ENCODE measurements around the gene OR56A5. TPM values are rescaled to one million over a fixed set of nuclear protein-coding genes. Genes with fewer than 3 reads are reported as not detected.

Gene OR56A5
- total RNA-seq, 2 experiments from 2014 or later = not detected

DNA sequence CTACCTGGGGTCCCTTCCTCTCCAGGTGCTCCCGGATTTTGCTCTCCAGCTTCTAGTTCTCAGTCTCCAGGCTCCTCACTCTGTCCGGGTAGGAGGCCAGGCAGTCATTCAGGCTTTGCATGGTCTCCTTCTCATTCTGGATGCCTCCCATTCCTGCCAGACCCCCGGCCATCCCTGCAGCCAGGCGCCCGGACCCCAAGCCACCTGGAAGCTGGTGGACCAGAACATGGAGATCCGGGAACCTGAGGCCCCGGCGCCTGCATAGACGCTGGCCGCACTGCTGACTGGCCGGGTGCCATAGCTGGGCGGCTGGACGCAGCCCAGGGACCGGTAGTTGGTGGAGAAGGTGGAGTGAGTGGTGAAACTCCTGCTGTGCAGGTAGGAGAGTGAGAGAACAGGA, 26.5 kb upstream of the OR56A5 start:
- H3K4me1 Mint-ChIP-seq (ENCODE audit: low read depth) = no peaks in the 10 kb centered on the region
- Histone ChIP-seq H3K4me3 (ENCODE audit: low read length) (no peak overlapping the region), H3K27me3 (ENCODE audit: control insufficient read depth in 1 of 2, insufficient read depth in 2 of 2, low read length in 2 of 2) (peaks cover 0 to 3% of the 10 kb centered on the region in 2 experiments), H3K4me1 (ENCODE audit: insufficient read depth, low read length) (no peaks in the 10 kb centered on the region), H3K27ac (ENCODE audit: low read depth in 1 of 2, low read length in 2 of 2) (no peak overlapping the region), H3K9me3 (ENCODE audit: control insufficient read depth in 1 of 2, insufficient read depth in 1 of 2, low read length in 2 of 2) (no peaks in the 10 kb centered on the region), H3K36me3 (ENCODE audit: insufficient read depth, low read length) (no peaks in the 10 kb centered on the region)
- ChIA-PET CTCF (no interaction called here), POLR2A (no interaction called here)
- H3K27ac Mint-ChIP-seq = no peak overlapping the region
- H3K27me3 Mint-ChIP-seq = peaks cover 13% of the 10 kb centered on the region
- intact Hi-C loops (cut with DNase I, micrococcal nuclease) = no loop called here
- H3K4me3 Mint-ChIP-seq = no peak overlapping the region
- no peaks in the 10 kb centered on the region for H3K36me3 Mint-ChIP-seq (ENCODE audit: low read depth)
- TF ChIP-seq CTCF (IDR thresholded peaks at IDR 0.05) = no peak
- no peak for DNase-seq
- H3K9me3 Mint-ChIP-seq = no peaks in the 10 kb centered on the region
- ATAC-seq (ENCODE audit: poor library complexity) = no peak

DNA sequence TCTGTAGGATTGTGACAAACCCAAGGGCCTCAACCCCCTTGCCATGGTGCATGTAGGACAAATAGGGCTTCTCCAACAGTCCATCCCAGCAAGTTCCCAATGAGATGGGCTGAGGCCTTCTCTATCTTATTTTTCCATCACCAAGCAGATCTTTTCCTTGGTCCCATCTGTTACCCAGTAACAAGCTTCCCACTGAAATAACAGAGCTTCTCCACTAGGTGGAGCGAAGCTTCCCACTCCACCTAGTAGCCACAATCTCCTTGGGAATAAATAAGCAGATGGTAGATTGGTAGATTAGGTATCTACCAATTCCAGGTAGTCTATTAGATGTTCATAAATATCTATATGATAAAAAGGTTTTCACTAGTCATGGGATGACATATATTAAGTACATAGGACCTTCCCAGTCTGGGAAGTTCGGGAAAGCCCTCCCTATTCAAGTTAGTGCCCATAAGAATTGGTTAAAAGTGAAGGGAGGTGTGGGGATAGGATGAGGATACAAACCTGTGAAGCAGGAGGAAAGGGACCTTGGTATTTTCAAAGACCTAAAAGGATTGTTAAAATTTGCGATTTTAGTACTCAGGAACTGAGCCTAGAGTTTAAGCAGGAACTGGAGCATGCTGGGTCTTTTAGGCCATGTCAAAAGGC, 24.4 kb upstream of the OR56A5 start:
- Histone ChIP-seq H3K4me1 (ENCODE audit: insufficient read depth, low read length) (no peaks in the 10 kb centered on the region), H3K36me3 (ENCODE audit: insufficient read depth, low read length) (no peaks in the 10 kb centered on the region), H3K9me3 (ENCODE audit: control insufficient read depth in 1 of 2, insufficient read depth in 1 of 2, low read length in 2 of 2) (no peaks in the 10 kb centered on the region), H3K27me3 (ENCODE audit: control insufficient read depth in 1 of 2, insufficient read depth in 2 of 2, low read length in 2 of 2) (peaks cover 0 to 3% of the 10 kb centered on the region in 2 experiments), H3K4me3 (ENCODE audit: low read length) (no peak overlapping the region), H3K27ac (ENCODE audit: low read depth in 1 of 2, low read length in 2 of 2) (no peak overlapping the region)
- Mint-ChIP-seq H3K27me3 (peaks cover 13% of the 10 kb centered on the region), H3K4me1 (ENCODE audit: low read depth) (no peaks in the 10 kb centered on the region), H3K9me3 (no peaks in the 10 kb centered on the region), H3K4me3 (no peak overlapping the region), H3K27ac (no peak overlapping the region), H3K36me3 (ENCODE audit: low read depth) (no peaks in the 10 kb centered on the region)
- ChIA-PET POLR2A (no interaction called here), CTCF (no interaction called here)
- peak in 1 of 14 experiments; percentile 4 for DNase-seq
- no peak for ATAC-seq (ENCODE audit: poor library complexity)
- TF ChIP-seq CTCF (IDR thresholded peaks at IDR 0.05) = no peak
- intact Hi-C loops (cut with DNase I, micrococcal nuclease) = no loop called here

DNA sequence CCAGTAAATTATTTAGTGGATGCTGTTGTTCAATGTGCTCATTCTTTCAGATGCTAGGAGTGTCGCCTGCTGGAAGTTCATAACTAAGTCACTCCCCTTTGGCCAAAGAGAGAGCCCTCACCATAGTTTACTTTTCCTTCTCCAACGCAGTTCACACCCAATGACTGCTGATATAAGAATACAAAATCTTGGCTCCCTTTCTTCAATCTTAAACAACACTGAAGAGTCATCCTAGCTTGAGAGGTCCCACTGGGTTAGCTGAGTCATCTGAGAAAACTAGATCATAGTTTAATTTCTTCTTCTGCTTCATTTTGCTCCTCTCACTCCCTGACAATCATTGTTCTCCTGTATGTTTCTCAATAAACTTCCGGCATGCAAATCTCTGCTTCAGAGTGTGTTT, 23.9 kb upstream of the OR56A5 start:
- no peaks in the 10 kb centered on the region for H3K9me3 Mint-ChIP-seq
- intact Hi-C loops (cut with DNase I, micrococcal nuclease) = no loop called here
- ATAC-seq (ENCODE audit: poor library complexity) = no peak
- peaks cover 13% of the 10 kb centered on the region for H3K27me3 Mint-ChIP-seq
- ChIA-PET CTCF (no interaction called here), POLR2A (no interaction called here)
- Histone ChIP-seq H3K27me3 (ENCODE audit: control insufficient read depth in 1 of 2, insufficient read depth in 2 of 2, low read length in 2 of 2) (peaks cover 0 to 3% of the 10 kb centered on the region in 2 experiments), H3K27ac (ENCODE audit: low read depth in 1 of 2, low read length in 2 of 2) (no peak overlapping the region), H3K9me3 (ENCODE audit: control insufficient read depth in 1 of 2, insufficient read depth in 1 of 2, low read length in 2 of 2) (no peaks in the 10 kb centered on the region), H3K4me1 (ENCODE audit: insufficient read depth, low read length) (no peaks in the 10 kb centered on the region), H3K36me3 (ENCODE audit: insufficient read depth, low read length) (no peaks in the 10 kb centered on the region), H3K4me3 (ENCODE audit: low read length) (no peak overlapping the region)
- H3K36me3 Mint-ChIP-seq (ENCODE audit: low read depth) = no peaks in the 10 kb centered on the region
- TF ChIP-seq CTCF (IDR thresholded peaks at IDR 0.05) = no peak
- DNase-seq = no peak
- no peaks in the 10 kb centered on the region for H3K4me1 Mint-ChIP-seq (ENCODE audit: low read depth)
- no peak overlapping the region for H3K27ac Mint-ChIP-seq
- no peak overlapping the region for H3K4me3 Mint-ChIP-seq
